DMS 273 (cell line): ENCODE results near the gene ZNF610.

ENCODE experiments used
- DNase-seq: peaks from one replicate; lab custom pipeline; 2025; ENCODE audit not compliant: unreplicated experiment; lab: John Stamatoyannopoulos, UW

The ZNF610 gene

GRCh38 chr19:52397310-52398080 lies 61.5 kb downstream of the ZNF610 start, which contains the start of gene ZNF528:
Gene ZNF528 (plus strand): TSS chr19:52397849. CDS start chr19:52402014, 4,165 bp downstream.
- DNase-seq: peak; percentile 98

- DNase-seq: peak; percentile 41
Observed at GRCh38 chr19:52398081-52398441, 62.0 kb downstream of the ZNF610 start.

GRCh38 chr19:52410276-52410675 lies 74.2 kb downstream of the ZNF610 start:
- no peak for DNase-seq

GRCh38 chr19:52415711-52416110 lies 79.7 kb downstream of the ZNF610 start:
- DNase-seq: no peak
